Thyroid gland (tissue), 4 donors: ENCODE data around the gene ATE1.

Experiments used
- POLR2A ChIP-seq, 2 donors: fragments of 450-650 bp; IDR thresholded peaks; one replicate each; pipeline ENCODE4 v1.6.1; 2017; ENCODE audit warnings: antibody characterized with exemption in 2 of 2, mild to moderate bottlenecking in 2 of 2, moderate library complexity in 1 of 2
- TF ChIP-seq, protein P1 (sequence below), 6 experiments: fragments of 200-600 bp in 3 of 6; fragments of 450-650 bp in 3 of 6; sonication (generic) in 3 of 6; IDR thresholded peaks; one replicate each; pipeline ENCODE4 v1.5.1; 2016 to 2019; ENCODE audit warnings: antibody characterized with exemption in 6 of 6, mild to moderate bottlenecking in 2 of 6, inconsistent platforms in 1 of 6, moderate library complexity in 1 of 6

DNA sequence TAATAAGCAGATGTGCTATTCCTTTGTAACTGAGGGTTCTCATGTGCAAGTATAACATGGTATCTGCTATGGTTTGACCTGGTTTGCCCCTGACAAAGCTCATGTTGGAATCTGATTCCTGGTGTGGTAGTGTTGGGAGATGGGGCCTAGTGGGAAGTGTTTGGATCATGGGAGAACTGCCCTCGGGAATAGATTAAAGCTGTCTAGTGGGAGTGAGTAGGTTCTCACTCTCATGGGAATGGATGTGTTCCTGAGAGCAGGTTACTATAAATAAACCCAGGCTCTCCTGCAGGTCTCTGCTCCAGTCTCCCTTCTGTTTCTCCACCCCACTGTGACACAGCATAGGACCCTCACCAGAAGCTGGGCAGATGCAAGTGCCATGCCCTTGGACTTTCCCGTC, 97.7 kb downstream of the ATE1 start:
- TF ChIP-seq, protein P1, sequence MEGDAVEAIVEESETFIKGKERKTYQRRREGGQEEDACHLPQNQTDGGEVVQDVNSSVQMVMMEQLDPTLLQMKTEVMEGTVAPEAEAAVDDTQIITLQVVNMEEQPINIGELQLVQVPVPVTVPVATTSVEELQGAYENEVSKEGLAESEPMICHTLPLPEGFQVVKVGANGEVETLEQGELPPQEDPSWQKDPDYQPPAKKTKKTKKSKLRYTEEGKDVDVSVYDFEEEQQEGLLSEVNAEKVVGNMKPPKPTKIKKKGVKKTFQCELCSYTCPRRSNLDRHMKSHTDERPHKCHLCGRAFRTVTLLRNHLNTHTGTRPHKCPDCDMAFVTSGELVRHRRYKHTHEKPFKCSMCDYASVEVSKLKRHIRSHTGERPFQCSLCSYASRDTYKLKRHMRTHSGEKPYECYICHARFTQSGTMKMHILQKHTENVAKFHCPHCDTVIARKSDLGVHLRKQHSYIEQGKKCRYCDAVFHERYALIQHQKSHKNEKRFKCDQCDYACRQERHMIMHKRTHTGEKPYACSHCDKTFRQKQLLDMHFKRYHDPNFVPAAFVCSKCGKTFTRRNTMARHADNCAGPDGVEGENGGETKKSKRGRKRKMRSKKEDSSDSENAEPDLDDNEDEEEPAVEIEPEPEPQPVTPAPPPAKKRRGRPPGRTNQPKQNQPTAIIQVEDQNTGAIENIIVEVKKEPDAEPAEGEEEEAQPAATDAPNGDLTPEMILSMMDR (IDR thresholded peaks at IDR 0.05): no peak
- no peak for TF ChIP-seq POLR2A (IDR thresholded peaks at IDR 0.05)
